ENCODE results near the gene ANO9.

ANO9 gene

DNA sequence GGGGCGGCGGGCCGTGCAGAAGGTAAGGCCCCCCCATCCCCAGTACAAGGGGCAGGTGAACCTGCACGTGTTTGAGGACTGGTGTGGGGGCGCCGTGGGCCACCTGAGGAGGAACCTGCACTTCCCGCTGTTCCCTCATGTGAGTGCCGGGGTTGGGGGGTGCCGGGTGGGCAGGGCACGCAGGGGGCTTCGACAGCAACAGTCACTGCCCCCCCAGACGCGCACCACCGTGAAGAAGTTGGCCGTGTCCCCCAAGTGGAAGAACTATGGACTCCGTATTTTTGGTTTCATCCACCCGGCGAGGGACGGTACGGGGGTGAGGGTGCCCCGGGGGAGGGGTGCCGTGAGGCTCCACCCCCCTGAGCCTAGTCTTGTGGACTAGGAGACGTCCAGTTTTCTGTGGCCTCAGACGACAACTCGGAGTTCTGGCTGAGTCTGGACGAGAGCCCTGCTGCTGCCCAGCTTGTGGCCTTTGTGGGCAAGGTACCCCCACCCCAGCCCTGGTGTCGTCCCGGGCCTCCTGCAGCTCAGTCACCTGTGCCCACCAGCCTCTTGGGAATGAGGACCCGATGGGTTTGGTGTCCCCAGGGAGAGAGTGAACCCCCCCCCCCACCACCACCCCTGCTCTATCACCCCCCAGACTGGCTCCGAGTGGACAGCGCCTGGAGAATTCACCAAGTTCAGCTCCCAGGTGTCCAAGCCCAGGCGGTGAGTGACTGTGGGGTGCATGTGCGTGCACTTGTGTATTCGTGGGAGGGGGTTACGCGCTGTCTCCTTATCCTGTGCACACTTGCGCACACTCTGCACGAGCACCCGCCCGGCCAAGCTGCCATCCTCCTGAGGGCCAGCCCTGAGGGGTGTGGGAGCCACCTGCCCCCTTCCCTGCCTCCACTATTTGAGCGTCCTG is 68.7 kb downstream of the ANO9 start:
- in situ Hi-C loops (cut with MboI; ENCODE audit: low sequenced_read_pairs), result no loop called here

DNA sequence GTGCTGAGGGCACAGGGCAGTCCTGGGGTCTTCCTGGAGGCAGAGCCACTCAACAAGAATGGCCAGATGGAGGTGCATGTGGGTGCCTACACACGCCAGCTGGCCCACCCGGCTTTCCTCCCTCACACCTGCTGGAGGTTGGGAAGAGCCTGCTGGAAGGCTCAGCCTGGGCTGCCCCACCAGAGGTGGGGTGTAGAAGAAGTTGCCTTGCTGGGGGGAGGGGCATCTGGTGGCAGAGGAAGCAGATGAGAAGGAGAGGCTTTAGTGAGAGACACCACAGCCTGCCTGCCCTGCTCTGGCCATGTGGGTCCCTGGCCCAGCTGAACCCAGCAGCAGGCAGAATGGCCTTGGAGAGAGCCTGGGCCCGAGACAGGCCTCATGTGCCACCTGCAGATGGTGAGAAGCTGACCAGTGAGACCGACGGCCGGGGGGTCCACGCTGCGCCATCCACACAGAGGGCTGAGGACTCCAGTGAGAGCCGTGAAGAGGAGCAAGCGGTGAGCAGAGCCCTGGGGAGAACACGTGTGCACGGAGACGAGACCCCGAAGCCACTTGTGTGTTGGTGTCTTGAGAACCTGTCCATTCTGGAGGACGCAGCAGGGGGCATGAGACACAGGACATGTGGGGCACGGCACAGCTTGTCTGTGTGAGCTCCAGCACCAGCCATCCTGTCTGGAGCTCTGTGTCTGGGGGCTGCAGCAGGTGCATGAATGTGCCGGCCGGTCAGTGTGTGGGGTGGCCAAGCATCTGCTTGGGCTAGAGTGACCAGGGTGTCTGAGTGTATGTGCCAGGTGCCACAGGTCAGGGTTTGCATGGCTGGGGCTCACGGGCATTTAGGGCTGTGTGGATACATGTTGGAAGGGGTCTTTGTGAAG is 69.9 kb downstream of the ANO9 start:
- in situ Hi-C loops (cut with MboI; ENCODE audit: low sequenced_read_pairs), result no loop called here

DNA sequence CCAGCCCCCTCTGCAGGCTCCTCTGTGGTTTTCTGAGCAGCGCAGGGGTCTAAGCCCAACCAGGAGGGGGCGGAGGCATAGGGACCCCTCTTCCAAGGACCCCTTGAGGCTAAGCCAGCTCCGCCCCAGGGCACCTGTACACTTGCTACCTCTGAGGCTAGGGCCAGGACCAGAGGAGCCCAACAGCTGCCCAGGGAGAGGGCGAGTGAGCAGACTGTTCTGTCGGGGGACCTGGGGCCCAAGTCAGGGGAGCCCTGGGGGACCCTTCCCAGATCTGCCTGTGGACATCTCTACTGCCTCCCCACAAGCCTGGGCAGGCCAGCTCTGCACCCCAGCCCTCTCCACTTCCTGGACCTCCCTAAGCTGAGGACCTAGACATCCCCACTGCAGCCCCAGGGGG is 70.8 kb downstream of the ANO9 start:
- in situ Hi-C loops (cut with MboI; ENCODE audit: low sequenced_read_pairs), result no loop called here

DNA sequence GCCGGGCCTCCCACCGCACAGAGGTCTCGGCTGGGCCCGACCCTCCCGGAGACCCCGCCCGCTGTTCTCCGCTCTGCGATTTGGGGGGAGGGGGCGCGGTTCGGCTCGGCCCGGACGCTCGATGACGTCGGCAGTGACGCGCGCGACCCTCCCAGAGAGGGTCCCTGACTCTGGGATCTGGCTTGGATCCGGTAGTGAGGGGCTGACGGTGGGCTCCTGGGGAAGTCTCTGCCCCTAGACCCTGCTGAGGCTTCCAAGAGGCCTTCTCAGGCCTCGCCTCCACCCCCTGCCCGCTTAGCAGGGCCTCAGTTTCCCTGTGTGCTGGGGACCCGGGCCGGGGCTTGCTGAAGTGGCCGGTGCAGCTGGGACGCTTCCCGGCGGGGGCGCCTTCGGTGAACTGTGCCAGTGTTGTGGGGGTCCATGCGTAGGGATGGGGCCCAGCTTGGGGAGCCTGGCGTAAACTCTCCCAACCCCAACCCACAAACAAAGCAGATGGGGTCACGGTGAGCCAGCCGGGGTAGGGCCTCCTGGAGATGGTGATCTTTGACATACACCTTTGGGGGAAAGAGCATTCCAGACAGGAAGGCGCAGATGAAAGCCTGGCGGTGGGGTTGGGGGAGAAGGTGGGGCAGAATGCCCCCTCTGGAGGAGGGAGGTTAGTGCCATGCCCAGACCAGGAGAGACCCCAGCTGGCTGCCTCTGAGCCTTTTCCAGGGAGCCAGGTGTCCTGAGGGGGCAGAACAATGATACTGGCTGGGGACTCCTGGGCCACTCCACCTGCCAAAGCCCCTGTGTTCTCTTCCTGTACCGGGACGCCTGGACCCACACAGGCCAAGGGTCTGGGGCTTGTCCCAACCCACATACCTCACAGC is 71.5 kb downstream of the ANO9 start:
- in situ Hi-C loops (cut with MboI; ENCODE audit: low sequenced_read_pairs), result no loop called here

- in situ Hi-C loops (cut with MboI; ENCODE audit: low sequenced_read_pairs), result no loop called here
These were observed 72.3 kb downstream of the ANO9 start, which contains the start of gene B4GALNT4 for GRCh38 chr11:369336-370018. Gene B4GALNT4, plus strand, starts transcription at chr11:369499. Its CDS starts 305 bp downstream, at chr11:369804.

- in situ Hi-C loops (cut with MboI; ENCODE audit: low sequenced_read_pairs), result no loop called here
These were observed 73.1 kb downstream of the ANO9 start for GRCh38 chr11:368414-369335.

- in situ Hi-C loops (cut with MboI; ENCODE audit: low sequenced_read_pairs), result no loop called here
These were observed 73.8 kb downstream of the ANO9 start for GRCh38 chr11:367956-368413.

Measured in HL-60/S4 treated with retinoic acid at 250 ng/mL for 4 days and 3 days (cell line).